Coronary artery (tissue), 2 donors: ENCODE data around the gene THADA.
"Not testable (repeated sequence)": the region's sequence is repeated elsewhere in the genome, so short reads cannot be mapped to it uniquely, and the experiment has no call there.

Source experiments
- DNase-seq: peaks from one replicate; pipeline ENCODE4 v3.0.0-alpha.2; 2017; ENCODE audit warnings: low spot score
- H3K27ac ChIP-seq, 2 donors: fragments of 200-600 bp; sonication (generic); one replicate each; pipeline ENCODE4 v1.5.1; 2016 to 2019
- H3K4me3 ChIP-seq: fragments of 200-600 bp; sonication (generic); 2 replicates; pipeline ENCODE4 v1.5.1; 2016; ENCODE audit warnings: mild to moderate bottlenecking, moderate library complexity
- TF ChIP-seq, protein P1 (sequence below): fragments of 200-600 bp; sonication (generic); IDR thresholded peaks from one replicate; pipeline ENCODE4 v1.5.1; 2019; ENCODE audit warnings: antibody characterized with exemption

Gene THADA

GRCh38 chr2:43192744-43193651 is 402.8 kb downstream of the THADA start:
- Histone ChIP-seq H3K4me3 (no peak overlapping the region), H3K27ac (no peak overlapping the region)
- TF ChIP-seq, protein P1, sequence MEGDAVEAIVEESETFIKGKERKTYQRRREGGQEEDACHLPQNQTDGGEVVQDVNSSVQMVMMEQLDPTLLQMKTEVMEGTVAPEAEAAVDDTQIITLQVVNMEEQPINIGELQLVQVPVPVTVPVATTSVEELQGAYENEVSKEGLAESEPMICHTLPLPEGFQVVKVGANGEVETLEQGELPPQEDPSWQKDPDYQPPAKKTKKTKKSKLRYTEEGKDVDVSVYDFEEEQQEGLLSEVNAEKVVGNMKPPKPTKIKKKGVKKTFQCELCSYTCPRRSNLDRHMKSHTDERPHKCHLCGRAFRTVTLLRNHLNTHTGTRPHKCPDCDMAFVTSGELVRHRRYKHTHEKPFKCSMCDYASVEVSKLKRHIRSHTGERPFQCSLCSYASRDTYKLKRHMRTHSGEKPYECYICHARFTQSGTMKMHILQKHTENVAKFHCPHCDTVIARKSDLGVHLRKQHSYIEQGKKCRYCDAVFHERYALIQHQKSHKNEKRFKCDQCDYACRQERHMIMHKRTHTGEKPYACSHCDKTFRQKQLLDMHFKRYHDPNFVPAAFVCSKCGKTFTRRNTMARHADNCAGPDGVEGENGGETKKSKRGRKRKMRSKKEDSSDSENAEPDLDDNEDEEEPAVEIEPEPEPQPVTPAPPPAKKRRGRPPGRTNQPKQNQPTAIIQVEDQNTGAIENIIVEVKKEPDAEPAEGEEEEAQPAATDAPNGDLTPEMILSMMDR: no peak
- no peak for DNase-seq

DNA sequence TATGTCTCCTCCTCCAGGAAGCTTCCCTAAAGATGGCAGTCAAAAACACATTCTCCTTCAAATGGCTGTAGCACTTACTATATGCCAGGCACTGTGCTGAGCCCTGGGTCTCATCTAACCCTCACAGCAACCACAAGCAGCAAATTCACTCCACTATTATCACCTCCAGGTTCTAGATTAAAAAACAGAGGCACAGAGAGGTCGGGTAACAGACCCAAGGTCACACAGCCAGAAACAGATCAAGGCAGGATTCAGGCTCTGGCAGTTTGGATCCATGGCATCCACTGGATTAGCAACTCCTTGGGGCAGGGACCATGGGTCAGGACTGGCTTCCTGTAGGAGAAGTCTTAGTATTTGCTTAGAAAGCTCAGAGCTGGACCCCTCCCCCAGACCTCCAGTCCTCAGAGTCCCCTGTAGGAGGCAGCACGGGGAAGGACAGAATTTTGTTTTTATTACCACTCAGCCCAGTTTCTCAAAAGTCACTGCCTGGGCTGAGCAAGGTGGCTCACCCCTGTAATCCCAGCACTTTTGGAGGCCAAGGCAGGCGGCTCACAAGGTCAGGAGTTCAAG is 403.8 kb downstream of the THADA start:
- TF ChIP-seq, protein P1: no peak
- DNase-seq: no peak
- Histone ChIP-seq H3K4me3 (no peak overlapping the region), H3K27ac (no peak overlapping the region)

DNA sequence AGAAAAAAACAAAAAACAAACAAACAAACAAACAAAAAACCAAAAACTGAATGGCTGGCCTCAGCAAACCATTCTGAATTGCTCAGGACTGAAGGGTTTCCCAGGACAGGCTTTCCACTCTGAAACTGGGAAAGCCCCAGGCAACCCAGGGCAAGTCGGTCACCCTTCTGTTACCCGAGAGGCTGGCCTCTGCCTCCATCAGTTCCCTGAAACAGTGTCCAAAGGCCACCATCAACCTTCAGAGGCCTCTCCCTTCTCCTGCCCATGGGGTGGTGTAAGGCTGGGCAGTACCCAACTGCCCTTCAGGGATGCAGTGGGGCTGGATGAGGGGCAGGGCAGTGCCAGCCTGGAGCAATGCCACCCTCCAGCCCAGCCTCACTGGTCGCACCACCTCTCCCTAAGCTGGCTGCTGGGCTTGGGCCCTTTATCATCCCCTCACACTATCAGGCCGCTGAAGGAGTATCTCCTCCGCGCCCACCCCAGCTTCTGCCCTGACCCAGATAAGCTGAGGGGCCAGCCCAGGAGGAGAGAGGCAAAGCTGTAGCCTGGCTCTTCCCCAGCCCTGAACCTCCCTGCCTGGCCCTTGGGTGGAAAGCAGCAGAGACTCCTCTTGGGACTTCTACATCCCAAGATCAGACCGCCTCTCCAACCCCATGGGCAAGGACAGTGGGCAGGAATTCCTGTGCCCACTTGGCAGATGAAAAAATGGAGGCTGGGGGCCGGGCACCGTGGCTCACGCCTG is 405.4 kb downstream of the THADA start:
- DNase-seq: no peak

GRCh38 chr2:43189861-43190260 is 406.0 kb downstream of the THADA start:
- H3K4me3 ChIP-seq, DNase-seq, H3K27ac ChIP-seq: not testable (repeated sequence)

More for the DNA sequence above, 405.4 kb downstream of the THADA start:
- H3K4me3 ChIP-seq: no peak overlapping the region
- TF ChIP-seq, protein P1: no peak
- H3K27ac ChIP-seq: no peak overlapping the region

DNA sequence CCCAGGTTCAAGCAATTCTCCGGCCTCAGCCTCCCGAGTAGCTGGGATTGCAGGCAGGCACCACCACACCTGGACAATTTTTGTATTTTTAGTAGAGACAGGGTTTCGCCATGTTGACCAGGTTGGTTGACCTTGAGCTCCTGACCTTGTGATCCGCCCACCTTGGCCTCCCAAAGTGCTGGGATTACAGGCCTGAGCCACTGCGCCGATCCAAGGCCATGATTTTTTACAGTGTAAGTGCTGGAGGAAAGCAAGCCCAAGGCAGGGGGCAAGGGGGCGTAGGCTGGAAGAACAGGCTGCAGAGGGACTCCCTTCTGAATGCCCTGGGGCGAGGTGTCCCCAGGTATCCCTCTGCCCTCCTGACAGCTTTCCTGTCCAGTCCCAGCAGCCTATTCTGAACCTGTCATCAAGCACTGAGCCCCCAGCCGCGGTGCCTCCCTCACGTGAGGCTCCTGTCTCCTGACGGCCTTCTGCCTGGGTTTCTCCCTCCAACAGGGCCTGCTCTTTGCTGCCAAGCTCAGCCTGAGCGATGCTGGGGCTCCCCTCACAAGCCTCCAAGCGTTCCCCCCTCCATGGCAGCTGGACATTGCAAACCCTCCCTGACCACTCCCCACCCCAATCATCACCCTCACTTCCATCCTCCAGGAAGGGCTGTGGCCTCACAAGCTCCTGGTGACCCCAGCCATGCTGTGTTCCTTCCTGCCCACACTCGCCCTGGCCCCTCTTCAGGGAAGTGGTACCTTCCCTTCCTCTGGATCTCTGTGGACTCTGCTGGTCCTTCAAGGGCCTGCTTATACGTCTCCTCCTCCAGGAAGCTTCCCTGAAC is 407.1 kb downstream of the THADA start:
- no peak for DNase-seq
- TF ChIP-seq, protein P1: no peak

DNA sequence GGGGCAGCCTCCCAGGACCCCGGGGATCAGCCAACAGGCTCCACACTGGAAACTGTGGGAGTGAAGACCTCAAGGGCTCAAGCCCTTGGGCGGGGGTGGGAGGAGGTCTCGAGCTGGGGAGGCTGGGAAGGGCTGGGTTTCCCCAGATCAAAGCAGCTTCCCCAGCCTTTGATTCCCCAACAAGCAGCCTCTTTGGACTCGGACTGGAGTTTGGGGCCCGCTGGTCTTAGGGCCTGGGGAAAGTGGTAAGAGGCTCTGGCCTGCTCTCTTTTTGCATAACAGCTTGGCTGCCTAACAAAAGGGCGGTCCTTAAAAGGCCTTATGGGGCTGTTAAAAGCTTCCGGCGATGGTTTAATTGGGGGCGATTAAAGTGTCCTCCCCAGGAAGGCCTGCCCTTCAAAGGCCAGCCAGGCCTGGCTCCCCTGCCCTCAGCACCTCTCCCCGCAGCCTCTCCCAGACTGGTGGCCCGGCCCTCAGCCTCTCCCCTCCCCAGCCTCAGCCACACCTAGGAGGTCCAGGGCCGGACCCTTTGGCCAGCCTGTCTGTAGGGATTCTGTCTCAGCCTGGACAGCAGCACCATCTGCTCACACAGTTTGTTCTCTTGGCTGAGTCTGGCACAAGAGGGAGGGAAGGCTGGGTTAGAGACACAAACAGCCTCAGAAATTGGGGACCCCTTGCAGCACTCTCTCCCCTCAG is 409.0 kb downstream of the THADA start:
- no peak overlapping the region for H3K4me3 ChIP-seq
- TF ChIP-seq, protein P1: no peak
- no peak for DNase-seq
- peak overlapping the region in 1 of 2 donors; percentile 56 for H3K27ac ChIP-seq

More for the DNA sequence above, 407.1 kb downstream of the THADA start:
- H3K27ac ChIP-seq: no peak overlapping the region
- no peak overlapping the region for H3K4me3 ChIP-seq
